GM20431 (cell line): ENCODE measurements around the gene VMAC.
"Not testable (repeated sequence)": the region's sequence is repeated elsewhere in the genome, so short reads cannot be mapped to it uniquely, and the experiment has no call there.

Experiments
- in situ Hi-C: fragments of 300-500 bp; cut with MseI, MboI; formaldehyde crosslinking; loops from one replicate; pipeline ENCODE4 v1.15.0; 2020; ENCODE audit warnings: low sequenced_read_pairs; ENCODE audit not compliant: unreplicated experiment

Gene VMAC

DNA sequence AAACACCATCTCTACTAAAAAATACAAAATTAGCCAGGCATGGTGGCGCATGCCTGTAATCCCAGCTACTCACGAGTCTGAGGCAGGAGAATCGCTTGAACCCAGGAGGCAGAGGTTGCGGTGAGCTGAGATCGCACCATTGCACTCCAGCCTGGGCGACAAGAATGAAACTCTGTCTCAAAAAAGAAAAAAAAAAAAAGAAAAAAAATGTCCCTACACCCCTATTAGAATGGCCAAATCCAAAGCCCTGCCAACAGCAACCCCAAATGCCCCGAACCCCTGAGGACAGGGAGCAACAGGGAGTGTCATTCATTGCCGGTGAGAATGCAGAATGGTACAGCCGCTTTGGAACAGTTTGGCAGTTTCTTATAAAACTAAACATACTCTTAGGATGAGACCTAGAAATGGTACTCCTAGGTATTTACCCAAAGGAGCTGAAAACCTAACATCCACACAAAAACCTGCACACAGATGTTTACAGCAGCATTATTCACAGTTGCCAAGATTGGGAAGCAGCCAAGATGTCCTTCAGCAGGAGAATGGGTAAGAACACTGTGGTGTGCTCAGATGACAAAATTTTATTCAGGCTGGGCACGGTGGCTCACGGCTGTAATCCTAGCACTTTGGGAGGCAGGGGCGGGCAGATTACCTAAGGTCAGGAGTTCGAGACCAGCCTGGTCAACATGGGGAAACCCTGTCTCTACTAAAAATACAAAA, 21.4 kb upstream of the VMAC start:
- in situ Hi-C loops = not testable (repeated sequence)

DNA sequence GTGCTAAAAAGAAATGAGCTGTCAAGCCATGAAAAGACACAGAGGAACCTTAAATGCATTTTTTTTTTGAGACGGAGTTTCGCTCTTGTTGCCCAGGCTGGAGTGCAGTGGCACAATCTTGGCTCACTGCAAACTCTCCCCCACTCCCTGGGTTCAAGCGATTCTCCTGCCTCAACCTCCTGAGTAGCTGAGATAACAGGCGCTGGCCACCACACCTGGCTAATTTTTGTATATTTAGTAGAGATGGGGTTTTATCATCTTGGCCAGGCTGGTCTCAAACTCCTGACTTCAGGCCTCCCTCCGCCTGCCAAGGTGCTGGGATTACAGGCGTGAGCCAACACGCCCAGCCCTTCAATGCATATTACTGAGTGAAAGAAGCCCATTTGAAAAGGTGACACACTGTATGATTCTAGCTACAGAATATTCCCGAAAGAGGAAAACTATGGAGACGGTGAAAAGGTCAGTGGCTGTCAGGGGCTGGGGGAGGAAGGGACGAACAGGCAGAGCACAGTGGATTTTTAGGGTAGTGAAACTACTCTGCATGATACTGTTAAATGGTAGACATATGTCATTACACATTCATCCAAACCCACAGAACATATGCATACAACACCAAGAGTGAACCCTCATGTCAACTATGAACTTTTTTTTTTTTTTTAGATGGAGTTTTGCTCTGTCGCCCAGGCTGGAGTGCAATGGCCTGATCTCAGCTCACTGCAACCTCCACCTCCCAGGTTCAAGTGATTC, 20.4 kb upstream of the VMAC start:
- in situ Hi-C loops = not testable (repeated sequence)

- in situ Hi-C loops = no loop called here
Observed at GRCh38 chr19:5889288-5889971, 15.2 kb upstream of the VMAC start.

DNA sequence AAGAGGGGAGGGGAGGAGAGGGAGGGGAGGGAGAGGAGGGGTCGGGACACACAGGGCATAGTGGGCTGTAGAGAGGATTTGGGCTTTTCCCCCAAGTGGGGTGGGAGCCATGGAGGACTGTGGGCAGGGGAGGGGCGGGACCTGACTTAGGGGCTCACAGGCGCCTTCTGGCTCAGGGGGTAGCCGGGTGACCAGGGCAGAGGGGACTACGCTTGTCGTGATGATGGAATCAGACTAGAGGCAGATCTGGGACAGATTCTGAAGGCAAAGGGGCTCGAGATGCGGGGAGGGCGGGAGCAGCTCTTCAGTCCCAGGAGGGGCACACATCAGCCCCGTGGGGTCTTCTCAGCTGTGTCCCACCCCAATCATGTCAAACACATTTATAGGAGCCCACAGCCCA, 14.6 kb upstream of the VMAC start:
- in situ Hi-C loops = no loop called here

GRCh38 chr19:5891572-5891937, 13.1 kb upstream of the VMAC start:
- in situ Hi-C loops = no loop called here

GRCh38 chr19:5891938-5892771, 12.5 kb upstream of the VMAC start:
- in situ Hi-C loops = no loop called here

GRCh38 chr19:5892772-5893275, 11.8 kb upstream of the VMAC start:
- in situ Hi-C loops = no loop called here

DNA sequence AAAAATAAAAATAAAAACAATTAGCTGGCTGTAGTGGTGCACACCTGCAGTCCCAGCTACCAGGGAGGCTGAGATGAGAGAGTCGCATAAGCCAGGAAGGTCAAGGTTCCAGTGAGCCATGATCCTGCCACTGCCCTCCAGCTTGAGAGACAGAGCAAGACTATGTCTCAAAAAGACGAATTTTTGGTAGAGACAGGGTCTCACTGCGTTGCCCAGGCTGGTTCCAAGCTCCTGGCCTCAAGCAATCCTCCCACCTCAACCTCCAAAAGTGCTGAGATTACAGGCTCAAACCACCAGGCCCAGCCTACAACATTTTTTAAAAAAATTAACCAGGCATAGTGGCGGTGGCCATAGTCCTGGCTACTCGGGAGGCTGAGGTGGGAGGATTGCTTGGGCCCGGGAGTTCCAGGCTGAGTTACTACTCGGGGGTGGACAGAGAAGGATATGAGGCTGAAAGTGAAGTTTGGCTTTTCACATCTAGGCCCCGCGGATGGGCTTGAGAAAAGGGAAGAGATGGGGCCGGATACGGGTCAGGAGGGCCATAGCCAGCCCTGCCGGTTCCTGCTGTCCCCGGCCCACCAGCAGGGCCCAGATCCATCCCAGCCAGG, 11.3 kb upstream of the VMAC start:
- in situ Hi-C loops = no loop called here

DNA sequence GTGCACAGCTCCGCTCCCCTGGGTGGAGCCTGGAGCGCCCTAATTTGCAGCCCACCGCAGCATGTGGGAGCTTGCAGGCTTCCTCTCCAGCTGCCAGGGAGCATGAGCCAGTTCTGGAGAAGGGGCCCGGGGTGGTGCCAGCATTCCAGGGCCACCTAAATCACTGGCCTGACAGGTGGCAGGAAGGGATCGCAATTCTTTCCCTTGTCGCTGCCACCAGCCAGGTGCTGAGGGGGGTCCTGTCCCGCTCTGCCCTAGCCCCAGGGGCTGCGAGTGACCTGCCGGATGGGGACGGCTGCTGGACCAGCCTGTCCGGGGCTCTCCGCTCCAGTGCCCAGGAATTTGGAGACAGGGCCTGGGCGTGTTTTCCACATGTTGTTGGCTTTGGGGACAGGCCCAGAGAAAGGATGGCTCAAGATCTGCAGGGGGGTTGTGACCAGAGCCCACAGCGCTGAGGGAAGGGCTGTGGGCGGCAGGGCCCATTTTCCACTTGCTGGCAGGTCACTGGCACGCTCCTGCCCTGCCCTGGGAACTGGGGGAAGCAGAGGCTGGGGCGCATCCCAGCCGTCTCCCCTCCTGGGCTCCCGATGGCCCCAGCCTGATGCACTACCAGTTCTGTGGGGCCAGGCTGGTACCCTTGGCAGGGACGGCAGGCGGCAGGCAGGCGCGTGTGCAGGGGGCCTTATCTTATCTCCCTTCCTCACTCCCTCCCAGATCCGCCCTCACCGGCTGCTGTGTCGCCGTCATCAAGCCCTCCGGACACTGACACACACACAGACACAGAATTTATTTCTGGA, 10.6 kb upstream of the VMAC start:
- in situ Hi-C loops = no loop called here

DNA sequence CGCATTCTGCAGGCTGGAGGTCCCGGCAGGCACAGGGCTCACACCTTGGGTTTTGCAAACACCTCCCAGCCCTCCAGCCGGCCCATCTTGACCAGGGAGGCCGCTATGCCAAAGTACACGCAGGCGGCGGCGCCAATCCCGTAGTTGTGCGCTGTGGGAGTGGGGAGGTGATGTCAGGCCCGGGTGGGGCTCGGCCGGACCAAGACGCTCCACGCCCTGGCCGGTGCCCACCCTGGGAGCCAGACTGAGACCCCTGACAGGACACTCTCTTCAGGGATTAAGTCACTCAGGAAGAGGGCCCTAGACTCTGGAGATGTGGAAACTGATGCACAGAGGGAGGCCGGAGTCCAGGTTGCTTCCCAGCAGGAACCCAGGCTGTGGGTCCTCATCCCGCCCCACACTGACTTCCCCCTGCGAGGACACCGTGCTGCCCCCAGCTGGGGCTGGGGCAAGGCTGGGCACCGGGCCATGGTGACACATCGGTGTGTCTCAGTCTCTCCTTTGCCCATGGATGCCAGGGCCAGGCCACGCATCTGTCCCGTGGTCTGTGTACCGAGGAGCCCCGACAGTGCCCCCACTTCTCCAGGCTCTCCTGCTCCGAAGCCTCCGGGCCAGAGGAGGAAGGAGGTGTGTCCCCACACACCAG, 9.8 kb upstream of the VMAC start:
- in situ Hi-C loops = no loop called here

GRCh38 chr19:5895409-5895808, 9.3 kb upstream of the VMAC start:
- in situ Hi-C loops = no loop called here

DNA sequence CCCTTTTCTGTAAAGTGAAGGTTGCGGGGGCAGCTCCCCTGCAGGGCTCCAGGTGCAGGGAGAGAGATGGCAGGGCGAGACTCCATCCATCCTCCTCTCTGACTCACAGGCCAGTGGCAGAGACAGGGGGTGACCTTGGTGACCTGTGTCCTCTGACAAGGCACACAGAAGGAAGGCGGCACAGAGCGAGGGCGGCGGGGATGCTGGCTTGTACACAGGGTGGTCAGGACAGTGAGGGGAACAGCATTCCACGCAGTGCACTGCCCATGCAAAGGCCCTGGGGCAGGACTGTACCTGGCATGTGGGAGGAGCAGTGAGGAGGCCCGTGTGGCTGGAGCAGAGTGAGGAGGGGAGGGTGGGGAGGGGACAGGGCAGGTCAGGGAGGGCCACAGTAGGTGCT, 8.8 kb upstream of the VMAC start:
- in situ Hi-C loops = no loop called here

- in situ Hi-C loops = no loop called here
Observed at GRCh38 chr19:5896365-5897076, 8.2 kb upstream of the VMAC start.

DNA sequence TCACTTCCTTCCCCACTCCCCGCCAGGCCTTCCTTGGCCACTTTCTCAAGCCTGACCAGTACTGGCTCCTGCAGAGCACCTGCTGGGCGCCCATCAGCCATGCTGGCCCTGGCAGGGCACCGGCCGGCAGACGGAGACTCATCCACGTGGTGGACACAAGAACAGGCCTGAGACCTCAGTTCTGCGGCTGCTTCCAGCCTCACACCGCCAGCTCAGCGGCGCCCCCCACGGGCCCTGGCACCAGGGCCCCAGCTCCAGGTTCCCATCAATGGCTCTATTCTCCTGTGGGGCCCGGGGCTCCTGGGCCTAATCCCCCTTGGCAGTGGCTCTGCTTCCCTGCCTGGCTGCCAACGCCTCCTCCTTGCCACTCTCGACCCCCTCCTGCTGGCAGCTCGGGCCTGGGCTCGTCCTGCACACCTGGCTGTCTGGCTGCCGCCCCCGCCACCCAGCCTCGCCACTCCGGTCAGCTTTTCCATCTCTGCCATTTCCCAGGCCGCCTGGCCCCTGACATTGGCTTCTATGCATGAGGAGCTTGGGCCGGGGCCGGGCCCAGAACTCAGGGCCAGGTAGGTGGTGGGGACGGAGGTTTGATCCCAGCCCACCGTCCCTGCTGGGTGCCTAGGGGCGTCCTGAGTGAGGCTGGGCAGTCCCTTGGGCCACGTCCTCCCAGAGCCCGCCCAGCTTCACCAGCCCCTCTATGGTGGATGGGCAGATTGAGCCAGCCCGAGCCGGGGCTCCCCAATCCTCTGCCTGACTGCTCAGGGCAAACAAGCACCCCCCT, 7.3 kb upstream of the VMAC start:
- in situ Hi-C loops = no loop called here

- in situ Hi-C loops = no loop called here
Observed at GRCh38 chr19:5899728-5900526, 4.7 kb upstream of the VMAC start.

DNA sequence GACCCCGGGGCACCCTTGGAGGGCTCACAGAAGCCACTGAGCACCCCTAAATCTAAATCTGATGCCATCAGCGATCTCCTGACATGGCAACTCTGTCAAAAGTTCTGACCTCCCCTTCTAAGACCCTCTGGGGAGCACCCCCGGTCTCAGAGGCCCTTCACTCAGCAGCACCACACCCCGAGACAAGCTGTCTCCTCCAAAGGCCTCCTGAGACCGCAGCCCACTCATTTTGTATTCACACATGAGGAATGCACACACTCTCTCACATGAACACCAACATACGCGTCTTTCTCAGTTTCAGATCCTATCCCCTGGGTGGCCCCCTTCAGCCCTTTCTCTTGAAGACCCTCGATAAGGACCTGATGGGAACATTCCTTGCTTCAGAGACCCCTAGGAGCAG, 3.7 kb upstream of the VMAC start:
- in situ Hi-C loops = no loop called here
